NCI-H146 treated with DMSO at 0.1 percent for 48 hours (cell line): ENCODE data around the gene PREX1.
A peak's percentile ranks its signal among the peaks of the same experiment; 100 is the strongest.

Experiments
- DNase-seq: peaks from one replicate; lab custom pipeline; 2025; ENCODE audit not compliant: unreplicated experiment; lab: John Stamatoyannopoulos, UW

The PREX1 gene

DNA sequence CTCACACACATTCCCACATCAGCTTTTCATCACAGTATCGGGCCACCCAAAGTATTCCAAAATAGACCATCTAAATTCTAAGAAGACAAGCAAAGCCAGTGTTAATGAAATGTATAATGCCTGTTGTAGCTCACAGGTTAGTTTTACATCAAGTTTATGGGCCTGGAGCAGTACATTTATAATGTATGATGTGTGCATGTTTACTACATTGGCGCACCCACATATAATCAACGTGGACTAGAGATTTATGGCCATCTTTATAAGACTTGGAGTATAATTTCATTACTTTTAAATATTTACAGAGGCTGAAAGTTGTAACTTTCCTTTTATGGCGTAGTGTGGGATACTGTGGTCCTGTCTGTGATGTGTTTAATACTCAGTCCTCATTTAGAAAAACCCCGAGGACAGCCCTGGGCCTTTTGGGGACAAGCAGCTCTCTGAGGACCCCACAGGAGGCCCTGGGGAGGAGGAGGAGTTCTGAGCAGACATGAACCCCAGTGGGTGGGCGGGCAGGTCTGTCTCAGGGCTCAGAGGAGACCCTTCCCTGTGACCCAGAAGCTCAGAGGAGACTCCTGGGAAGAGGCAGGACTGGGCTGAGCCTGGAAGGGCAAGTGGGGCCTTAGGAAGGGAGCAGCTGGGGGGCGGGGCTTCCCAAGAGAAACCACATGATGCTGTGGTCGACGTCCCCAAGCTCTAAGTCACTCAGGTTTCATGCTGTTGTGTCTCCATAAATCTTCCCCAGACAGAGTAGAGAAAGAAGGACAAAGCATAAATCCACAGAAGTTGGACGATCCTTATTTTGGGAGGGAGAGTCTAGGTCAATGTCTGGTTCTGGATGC lies 232.1 kb downstream of the PREX1 start:
- no peak for DNase-seq

DNA sequence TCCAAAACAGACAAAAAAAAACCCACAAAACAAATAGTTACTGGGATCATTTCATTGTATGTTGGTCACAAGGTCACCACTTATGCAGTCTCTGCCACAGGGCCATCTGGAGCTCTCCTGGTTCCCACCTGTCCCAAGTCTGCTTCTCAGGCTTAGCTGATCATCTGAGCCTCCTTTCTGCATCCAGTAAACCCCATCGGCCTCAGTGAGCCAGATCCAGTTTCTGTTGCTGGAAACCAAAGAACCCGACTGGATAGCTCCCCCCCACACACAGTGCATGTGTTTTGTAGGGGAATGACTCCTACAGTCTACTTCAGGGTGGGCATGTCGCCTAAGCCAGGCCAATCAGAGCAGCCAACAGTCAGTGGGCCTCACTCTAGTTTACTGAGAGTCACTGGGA lies 233.3 kb downstream of the PREX1 start:
- no peak for DNase-seq

DNA sequence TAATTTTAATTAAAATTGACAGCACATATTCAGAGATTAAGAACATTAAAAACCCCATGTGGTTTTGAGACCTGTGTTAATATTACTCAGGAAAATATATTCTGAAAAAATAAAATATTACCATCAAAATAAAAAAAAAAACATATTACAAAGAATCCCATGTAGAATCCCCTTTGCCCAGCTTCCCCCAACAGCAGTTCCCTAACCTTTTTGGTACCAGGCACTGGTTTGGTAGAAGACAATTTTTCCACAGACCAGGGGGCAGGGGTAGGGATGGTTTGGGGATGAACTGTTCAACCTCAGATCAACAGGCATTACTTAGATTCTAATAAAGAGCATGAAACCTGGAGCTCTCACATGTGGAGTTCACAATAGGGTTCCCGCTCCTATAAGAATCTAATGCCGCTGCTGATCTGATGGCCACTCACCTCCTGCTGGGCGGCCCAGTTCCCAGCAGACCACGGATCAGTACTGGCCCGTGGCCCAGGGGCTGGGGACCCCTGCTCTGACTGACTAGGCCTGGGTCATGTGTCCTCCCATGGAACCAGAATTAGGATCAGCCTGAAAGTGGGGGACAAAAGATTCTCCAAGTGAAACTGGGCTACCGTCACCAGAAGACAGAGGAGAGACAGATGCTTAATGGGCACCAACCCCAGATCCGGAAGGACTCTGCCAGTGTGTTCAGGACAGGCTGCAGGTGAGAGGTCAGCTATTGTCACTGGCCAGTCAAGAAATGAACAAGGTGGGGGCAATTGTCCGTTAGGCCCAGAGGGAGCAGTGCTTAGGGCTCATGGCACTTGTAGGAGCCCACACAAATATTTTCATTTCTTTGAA lies 235.5 kb downstream of the PREX1 start:
- DNase-seq, result no peak

DNA sequence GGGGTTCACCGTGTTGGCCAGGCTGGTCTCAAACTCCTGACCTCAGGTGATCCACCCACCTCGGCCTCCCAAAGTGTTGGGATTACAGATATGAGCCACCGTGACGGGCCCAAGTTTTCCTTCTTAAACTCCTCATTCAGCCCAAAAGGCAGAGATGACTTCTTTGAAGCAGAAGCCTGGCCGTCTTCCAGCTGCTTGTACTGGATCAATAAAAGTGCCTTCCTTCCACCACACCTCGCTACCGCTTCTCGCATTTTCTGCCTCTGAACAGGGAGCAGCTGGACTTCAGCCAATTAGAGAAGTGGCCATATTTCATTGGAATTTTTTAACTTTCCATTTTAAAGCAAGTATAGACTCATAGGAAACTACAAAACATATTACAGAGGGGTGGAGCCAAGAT lies 241.1 kb downstream of the PREX1 start:
- no peak for DNase-seq

DNA sequence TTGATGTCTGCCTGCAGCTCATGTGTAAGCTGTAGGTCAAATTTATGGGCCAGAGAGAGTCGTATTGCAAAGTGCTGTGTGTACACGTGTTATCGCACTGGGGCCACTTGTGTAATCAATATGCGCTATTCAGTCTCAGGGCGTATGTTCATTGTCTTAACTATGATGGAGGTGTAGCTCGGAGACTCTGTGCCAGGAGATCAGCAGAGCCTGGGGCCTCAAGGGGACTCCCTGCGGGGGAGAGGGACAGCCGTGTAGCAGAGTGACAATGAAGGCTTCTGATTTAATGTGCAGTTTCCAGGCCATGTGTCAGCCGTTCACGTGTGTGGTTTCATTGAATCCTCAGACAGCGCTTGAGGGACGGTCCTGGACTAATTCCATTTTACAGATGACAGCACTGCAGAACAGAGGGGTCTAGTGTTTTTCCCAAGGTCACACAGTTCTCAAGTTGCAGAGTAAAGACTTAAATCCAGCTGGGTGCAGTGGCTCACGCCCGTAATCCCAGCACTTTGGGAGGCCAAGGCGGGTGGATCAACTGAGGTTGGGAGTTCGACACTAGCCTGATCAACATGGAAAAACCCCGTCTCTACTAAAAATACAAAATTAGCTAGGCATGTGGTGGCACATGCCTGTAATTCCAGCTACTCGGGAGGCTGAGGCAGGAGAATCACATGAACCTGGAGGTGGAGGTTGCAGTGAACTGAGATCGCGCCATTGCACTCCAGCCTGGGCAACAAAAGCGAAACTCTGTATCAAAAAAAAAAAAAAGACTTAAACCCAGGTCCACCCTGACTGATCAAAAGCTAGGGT lies 242.5 kb downstream of the PREX1 start:
- peak; percentile 87 for DNase-seq

DNA sequence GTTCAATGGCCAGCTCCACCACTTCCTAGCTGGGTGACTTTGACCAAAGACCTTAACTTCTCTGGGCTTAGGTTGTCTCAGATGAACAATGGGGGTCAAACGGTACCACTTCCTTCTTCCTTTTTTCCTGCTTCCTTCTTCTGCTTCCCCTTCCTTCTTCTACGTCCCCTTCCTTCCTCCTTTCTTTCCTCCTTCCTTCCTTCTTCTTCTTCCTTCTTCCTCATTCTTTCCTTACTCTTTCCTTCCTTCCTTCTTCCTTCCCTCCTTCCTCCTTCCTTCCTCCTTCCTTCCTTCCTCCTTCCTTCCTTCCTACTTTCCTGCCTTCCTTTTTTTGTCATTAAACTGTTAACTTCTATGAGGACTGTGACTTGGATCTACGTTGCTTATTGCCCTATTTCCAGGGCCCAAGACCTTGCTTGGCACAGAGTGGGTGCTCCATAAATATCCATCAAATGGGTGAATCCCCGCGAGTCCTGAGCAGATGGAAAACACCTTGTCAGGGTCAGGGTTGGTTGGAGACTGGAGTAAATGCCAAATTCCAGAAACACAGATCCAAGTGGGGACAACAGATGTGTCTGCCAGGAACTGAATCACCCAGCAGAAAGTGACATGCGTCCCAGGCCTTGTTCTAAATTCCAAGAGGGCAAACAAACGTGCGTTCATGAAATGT lies 243.3 kb downstream of the PREX1 start:
- no peak for DNase-seq

- DNase-seq, result no peak
These were observed 244.0 kb downstream of the PREX1 start for GRCh38 chr20:48583801-48584200.

GRCh38 chr20:48583171-48583570 lies 244.6 kb downstream of the PREX1 start:
- DNase-seq, result no peak

DNA sequence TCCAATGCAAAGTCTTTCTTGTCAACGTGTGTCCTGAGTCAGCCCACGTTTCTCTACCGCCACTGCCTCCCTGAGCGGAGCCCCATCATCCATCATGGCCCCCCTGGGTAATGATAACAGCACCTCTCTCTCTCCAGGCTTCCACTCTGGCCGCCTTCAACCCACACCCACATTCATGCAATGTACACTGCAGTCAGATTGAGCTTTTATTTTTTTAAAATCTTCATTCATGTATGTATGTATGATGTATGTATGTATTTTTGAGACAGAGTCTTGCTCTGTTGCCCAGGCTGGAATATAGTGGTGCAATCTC lies 245.2 kb downstream of the PREX1 start:
- no peak for DNase-seq

- DNase-seq, result no peak
These were observed 246.6 kb downstream of the PREX1 start for GRCh38 chr20:48581167-48581566.

DNA sequence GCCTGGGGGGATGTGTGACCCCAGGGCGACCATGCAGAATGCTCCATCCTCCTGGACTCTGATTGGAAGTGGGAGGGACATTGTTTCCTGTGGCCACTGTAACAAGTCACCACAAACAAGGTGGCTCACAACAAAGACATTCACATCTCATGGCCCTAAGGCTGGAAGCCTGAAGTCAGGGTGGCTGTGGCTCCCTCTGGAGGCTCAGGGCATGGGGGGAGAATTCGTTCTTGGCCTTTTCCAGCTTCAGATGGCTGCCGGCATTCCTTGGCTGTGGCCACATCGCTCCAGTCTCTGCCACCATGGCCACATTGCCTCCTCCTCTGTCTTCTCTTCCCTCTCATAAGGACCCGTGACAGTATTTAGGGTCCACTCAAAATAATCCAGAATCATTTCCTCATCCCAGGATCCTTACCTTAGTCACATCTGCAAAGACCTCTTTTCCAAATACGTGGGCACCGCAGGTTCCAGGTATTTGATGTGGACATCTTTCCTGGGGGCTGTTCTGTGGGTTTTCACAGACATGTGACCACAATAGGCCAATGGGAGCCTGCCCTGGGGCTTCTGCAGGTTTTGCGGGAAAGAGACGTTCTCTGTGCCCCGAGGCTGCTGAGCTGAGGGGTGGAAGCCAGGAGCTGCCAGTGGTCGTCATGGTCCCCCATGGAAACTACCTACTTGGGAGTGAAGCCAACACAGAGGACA lies 249.3 kb downstream of the PREX1 start:
- DNase-seq, result no peak

DNA sequence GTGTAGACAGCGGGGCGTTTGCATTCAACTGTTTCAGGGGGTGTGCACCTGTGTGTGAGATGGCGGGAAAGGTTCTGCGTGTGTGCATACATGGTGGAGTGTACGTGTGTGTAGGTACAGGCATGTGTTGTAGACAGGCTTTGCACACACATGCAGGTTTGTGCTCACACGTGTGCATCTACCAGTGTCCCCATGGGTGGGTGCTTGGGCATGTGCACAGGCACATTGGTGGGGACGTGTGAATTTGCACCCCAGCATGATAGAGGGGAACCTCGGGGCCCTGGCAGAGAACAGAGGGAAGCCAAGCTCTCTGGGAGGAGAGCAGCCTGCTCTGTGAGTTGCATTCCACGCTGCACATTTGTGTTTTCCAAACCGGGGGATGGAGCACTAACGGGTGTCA lies 250.2 kb downstream of the PREX1 start:
- no peak for DNase-seq

DNA sequence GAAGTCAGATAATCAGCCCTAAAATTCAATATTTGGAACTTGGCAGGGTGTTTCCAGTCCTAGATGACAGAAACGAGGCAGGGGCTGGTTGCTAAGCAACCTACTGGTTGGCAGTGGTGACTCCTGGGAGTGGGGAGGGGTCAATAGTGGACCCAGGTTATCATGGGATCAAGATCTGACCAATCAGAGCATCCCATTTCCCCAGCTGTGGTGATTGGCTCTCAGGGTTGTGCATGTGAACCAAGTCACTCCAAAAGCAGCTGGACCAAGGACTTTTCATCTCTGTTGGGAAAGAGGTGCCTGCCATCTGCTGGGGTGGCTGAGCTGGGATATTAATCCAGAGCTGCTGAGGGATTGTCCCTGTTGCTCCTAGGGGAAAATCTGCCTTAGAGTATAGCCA lies 253.4 kb downstream of the PREX1 start:
- DNase-seq, result no peak
